ENCODE measurements around the gene RSPH1.

RSPH1 gene

GRCh38 chr21:42423685-42424084, 72.3 kb downstream of the RSPH1 start:
- DNase-seq: no peak

DNA sequence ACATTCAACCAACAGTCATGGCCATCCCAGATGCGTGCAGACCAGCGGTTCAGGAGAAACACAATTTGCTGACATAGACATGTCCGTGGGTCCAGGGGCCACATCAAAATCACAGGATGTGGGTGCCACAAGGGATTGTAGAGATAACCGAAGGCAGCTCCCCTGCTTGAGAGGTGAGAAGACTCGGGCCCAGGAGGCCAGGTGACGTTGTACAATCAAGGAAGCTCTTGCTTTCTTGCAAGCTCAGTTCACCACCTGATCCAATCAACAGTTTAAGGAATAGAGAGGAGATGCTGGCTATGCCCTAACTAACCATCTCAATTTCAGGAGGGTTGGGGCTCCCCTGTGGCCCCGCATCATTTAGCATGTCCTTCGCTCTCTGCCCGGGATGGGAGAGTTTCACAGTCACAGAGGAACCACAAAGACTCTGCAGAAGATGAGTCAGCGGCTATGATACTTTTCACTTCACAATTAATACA, 72.8 kb downstream of the RSPH1 start:
- no peak for DNase-seq

Measured in NCI-H2171 (cell line).